Measurements from ENCODE around the gene SORCS2. TPM values are rescaled to one million over a fixed set of nuclear protein-coding genes. Genes with fewer than 3 reads are reported as not detected.
"Not testable (repeated sequence)": the region's sequence is repeated elsewhere in the genome, so short reads cannot be mapped to it uniquely, and the experiment has no call there.

The SORCS2 gene
- total RNA-seq, 4 donors from 2014 or later: 0.53 to 9.9 (median 0.90) TPM

DNA sequence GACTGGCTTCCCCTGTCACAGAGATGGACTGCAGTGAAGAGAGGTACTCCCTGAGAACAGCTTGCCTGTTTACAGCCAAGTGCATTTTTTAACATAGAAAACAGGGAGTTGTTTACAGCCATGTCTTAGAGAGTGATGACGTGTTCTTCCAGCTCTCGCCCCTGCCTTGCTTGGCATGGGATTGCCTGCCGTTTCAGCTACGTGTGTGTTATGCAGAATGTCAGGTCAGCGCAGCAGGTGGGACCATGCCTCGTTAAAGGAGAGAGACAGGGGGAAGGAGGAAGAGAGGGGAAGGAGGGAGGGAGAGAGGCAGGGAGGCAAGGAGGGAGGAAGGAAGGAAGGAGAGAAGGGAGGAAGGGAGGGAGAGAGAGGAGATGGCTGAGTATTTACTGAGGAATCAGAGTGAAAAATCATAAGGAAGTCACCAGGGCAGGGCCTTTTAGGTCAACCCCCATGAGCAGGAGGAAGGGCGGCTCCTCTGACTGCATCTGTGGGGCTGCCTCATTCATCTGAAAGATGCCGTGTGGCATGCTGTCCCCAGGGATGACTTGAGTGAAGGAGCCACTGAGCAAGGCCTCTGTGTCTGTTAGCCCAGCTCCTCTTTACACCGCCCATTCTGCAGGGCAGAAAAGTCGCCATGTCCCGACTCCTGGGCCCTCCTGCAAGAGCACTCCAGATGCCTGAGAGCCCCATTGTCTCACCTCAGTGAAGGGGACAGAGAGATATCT, 382.1 kb downstream of the SORCS2 start:
- H3K36me3 ChIP-seq: no peaks in the 10 kb centered on the region
- no peaks in the 10 kb centered on the region for H3K4me1 ChIP-seq
- DNase-seq: no peak
- TF ChIP-seq, protein P1, sequence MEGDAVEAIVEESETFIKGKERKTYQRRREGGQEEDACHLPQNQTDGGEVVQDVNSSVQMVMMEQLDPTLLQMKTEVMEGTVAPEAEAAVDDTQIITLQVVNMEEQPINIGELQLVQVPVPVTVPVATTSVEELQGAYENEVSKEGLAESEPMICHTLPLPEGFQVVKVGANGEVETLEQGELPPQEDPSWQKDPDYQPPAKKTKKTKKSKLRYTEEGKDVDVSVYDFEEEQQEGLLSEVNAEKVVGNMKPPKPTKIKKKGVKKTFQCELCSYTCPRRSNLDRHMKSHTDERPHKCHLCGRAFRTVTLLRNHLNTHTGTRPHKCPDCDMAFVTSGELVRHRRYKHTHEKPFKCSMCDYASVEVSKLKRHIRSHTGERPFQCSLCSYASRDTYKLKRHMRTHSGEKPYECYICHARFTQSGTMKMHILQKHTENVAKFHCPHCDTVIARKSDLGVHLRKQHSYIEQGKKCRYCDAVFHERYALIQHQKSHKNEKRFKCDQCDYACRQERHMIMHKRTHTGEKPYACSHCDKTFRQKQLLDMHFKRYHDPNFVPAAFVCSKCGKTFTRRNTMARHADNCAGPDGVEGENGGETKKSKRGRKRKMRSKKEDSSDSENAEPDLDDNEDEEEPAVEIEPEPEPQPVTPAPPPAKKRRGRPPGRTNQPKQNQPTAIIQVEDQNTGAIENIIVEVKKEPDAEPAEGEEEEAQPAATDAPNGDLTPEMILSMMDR (IDR thresholded peaks at IDR 0.05): no peak
- no peak for TF ChIP-seq POLR2A (IDR thresholded peaks at IDR 0.05)
- H3K27me3 ChIP-seq: no peaks in the 10 kb centered on the region
- H3K4me3 ChIP-seq: no peak overlapping the region
- H3K27ac ChIP-seq: no peak overlapping the region
- H3K9me3 ChIP-seq: peaks cover 0 to 34% (median 7%) of the 10 kb centered on the region in 4 donors

DNA sequence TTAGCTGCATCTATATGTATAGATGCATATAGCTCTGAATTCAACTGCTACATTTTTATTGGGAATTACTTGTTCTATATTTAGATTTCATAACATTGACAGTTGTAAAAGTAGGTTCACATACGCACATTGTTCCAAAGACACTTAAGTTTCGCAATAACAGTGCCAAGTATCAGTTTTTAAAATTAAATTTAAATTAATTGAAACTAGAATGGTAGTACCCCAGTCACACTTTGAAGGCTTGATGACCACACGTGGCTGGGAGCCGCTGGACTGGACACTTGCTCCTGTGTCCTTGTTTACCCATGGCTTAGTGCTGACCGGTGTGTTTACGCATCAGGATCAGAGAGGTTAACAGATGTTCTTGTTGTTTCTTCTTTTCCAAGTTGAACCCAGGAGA, 383.1 kb downstream of the SORCS2 start:
- no peak for DNase-seq
- Histone ChIP-seq H3K27me3 (no peaks in the 10 kb centered on the region), H3K9me3 (peaks cover 0 to 34% (median 7%) of the 10 kb centered on the region in 4 donors), H3K4me3 (no peak overlapping the region), H3K27ac (no peak overlapping the region), H3K36me3 (no peaks in the 10 kb centered on the region), H3K4me1 (no peaks in the 10 kb centered on the region)
- TF ChIP-seq, protein P1 (IDR thresholded peaks at IDR 0.05): no peak
- no peak for TF ChIP-seq POLR2A (IDR thresholded peaks at IDR 0.05)

DNA sequence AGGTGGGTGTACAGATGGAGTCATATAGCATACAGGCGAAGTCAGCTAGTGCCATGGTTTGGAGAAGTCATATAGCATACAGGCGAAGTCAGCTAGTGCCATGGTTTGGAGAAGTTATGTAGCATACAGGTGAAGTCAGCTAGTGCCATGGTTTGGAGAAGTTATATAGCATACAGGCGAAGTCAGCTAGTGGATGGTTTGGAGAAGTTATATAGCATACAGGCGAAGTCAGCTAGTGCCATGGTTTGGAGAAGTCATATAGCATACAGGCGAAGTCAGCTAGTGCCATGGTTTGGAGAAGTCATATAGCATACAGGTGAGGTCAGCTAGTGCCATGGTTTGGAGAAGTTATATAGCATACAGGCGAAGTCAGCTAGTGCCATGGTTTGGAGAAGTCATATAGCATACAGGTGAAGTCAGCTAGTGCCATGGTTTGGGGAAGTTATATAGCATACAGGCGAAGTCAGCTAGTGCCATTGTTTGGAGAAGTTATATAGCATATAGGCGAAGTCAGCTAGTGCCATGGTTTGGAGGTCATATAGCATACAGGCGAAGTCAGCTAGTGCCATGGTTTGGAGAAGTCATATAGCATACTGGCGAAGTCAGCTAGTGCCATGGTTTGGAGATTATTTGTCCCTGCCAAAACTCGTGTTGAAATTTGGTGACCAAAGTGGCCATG, 385.2 kb downstream of the SORCS2 start:
- peaks cover 0 to 34% (median 7%) of the 10 kb centered on the region in 4 donors for H3K9me3 ChIP-seq
- H3K27ac ChIP-seq, H3K4me1 ChIP-seq, H3K4me3 ChIP-seq, DNase-seq, H3K27me3 ChIP-seq, H3K36me3 ChIP-seq: not testable (repeated sequence)

DNA sequence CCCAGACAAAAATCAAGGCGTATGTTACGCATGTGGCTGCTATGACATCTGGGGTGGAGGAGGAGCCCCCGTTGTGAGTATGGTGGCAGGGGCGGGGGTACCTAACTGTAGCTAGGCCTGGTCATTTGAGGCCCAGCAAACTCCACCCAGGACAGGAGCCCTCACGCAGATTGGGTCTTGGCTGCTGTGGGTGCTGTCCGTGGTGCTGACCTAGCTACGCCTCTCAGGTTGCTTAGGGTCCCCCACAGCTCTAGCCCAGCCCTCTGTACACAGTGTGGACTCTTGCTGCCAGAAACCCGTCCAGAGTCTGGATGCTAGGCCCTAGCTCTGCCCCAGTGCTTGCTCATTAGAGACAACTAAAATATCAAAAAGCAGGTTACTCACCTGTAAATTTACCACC, 389.1 kb downstream of the SORCS2 start:
- TF ChIP-seq, protein P1 (IDR thresholded peaks at IDR 0.05): no peak
- no peak for TF ChIP-seq POLR2A (IDR thresholded peaks at IDR 0.05)
- DNase-seq: no peak
- Histone ChIP-seq H3K4me1 (no peaks in the 10 kb centered on the region), H3K36me3 (no peaks in the 10 kb centered on the region), H3K27me3 (no peaks in the 10 kb centered on the region), H3K9me3 (peaks cover 0 to 28% (median 6%) of the 10 kb centered on the region in 4 donors), H3K4me3 (no peak overlapping the region), H3K27ac (no peak overlapping the region)

DNA sequence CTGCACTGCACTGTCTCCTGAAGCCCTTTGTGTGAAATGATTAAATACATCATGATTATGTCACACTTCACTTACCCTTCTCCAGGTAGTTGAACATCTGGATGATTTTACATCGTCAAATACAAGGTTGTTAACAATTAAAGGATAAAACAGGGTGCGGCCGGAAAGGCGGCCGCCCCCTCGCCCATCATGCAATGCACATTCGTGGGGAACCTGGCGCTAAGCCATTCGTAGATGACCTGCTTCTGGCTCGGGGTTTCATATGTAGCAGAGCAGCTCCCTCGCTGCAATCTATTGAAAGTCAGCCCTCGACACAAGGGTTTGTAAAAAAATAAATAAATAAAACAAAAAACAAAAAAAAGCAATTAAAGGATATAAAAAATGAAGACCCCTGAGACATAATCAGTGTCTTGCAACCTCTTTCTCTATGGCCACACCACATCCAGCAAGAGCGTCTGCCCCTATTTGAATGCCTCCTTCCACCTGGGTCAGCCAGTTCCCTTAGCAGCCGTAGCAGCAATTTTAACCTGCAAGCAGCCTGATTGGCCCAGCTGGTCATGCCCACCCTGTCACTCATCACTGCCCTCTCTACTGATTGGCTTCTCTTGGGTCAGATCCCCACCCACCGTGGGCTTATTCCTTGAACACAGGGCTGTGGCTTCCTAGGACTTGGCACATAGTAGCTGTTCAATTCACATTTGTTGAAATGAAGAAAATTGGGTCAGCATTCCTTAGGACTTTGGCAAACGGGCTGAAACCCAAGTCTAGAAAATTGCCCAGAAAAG, 390.2 kb downstream of the SORCS2 start:
- H3K9me3 ChIP-seq: peaks cover 0 to 18% (median 2%) of the 10 kb centered on the region in 4 donors
- no peaks in the 10 kb centered on the region for H3K4me1 ChIP-seq
- H3K27ac ChIP-seq: no peak overlapping the region
- DNase-seq: no peak
- H3K4me3 ChIP-seq: no peak overlapping the region
- no peaks in the 10 kb centered on the region for H3K36me3 ChIP-seq
- H3K27me3 ChIP-seq: no peaks in the 10 kb centered on the region
- TF ChIP-seq, protein P1 (IDR thresholded peaks at IDR 0.05): no peak
- TF ChIP-seq POLR2A (IDR thresholded peaks at IDR 0.05): no peak

Data from Peyer's patch (tissue), 4 donors.